IPS-NIHi11 (cell line): Measurements from ENCODE around the gene MACROD1.

Source experiments
- DNase-seq: peaks from one replicate; pipeline ENCODE4 v3.0.0; 2012; ENCODE audit warnings: mixed read lengths, low spot score

The MACROD1 gene

DNA sequence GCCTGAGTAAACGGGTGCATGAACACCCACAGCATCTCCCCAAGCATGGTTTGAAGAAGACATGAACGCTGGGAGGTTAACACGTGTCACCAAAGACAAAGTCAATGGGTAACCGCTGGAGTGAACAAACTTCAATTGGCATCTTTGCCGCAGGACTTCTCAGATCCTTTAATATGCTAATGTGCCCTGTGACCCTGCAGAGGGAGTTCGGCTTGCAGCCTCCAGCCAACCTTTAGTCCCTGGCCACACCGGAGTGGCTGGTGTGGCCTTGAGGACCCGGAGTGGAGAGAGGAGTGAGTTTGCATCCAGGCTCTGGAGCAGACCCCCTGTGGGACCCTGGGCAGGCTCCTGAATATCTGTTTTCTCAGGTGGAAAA is 73.2 kb downstream of the MACROD1 start:
- DNase-seq = no peak

- no peak for DNase-seq
Measured at GRCh38 chr11:64092111-64092760, 73.7 kb downstream of the MACROD1 start.

- DNase-seq = peak; percentile 46
Measured at GRCh38 chr11:64090806-64091516, 75.0 kb downstream of the MACROD1 start.

DNA sequence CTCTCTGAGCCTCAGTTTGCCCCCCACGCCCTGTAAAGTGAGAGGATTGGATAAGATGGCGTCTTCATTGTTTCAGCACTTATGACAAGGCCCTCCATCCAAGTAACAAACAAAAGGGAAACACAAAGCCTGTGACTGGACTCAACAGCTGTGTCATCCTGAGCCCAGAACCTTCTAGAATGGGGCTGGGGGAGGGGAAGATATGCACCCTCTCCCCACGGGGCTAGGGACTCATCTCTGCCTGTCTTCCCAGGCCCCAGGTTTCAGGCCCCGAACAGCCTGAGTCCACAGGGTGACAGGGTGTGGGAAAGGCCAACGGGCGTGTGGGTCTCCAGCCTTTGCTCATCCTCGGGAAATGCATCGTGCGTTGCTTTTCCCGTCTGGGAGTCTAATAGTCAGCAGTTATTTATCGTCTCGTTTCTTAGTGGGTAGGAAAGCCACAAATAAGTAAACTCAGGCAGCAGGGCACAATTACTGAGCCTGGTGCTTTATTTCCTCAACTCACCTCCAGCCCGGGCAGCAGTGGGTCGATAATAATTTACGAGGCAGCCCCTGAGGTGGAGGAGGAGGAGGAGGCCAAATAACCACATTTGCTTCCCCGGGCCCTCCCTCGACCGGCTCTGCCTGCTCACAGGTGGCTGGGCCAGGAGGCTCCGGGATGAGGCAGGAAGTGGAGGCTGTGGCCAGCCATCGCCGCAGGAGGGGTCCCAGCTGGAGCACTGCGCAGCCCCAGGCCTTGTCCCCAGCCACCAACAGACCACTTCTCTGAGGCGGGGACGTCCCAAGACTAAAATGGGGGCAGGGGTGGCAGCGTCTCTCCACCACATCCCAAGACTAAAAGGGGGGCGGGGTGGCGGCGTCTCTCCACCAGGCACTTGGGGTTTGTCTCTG is 75.8 kb downstream of the MACROD1 start:
- DNase-seq = no peak

DNA sequence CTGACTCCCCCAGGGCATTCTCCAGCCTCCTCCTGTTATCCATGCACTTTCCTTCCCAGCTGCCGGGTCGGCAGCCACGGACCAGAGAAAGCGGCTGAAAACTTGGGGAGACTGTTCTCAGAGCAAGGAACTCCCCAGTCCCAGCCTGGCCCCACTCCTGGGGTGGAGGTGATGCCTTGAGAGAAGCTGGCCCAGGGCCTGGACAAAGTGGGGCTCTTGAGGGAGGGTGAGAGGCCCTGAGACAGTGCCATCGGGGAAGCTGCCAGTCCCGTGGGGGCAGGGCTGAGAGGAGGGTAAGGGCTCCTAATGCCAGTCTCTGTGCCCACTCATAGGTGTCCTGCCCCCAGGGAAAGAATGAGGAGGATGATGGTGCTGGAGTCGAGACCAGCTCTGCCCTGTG is 76.4 kb downstream of the MACROD1 start:
- no peak for DNase-seq

DNA sequence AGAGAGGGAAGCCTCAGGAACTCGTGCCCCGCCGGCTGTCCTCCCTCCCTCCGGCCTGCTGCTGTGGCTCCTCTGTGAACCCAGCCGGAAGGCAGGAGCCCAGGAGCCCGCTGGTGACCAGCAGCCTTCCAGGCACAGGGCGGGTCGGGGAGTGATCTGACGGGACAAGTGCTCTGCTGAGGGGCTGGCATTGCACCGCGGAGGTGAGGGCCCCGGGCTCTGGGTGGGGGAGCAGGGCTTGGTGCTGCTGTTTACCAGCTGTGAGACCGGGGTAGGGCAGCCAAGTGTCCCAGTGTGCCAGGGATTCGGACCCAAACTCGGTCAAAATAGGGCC is 76.9 kb downstream of the MACROD1 start:
- no peak for DNase-seq

GRCh38 chr11:64088162-64089026 is 77.5 kb downstream of the MACROD1 start:
- DNase-seq = peak; percentile 87

DNA sequence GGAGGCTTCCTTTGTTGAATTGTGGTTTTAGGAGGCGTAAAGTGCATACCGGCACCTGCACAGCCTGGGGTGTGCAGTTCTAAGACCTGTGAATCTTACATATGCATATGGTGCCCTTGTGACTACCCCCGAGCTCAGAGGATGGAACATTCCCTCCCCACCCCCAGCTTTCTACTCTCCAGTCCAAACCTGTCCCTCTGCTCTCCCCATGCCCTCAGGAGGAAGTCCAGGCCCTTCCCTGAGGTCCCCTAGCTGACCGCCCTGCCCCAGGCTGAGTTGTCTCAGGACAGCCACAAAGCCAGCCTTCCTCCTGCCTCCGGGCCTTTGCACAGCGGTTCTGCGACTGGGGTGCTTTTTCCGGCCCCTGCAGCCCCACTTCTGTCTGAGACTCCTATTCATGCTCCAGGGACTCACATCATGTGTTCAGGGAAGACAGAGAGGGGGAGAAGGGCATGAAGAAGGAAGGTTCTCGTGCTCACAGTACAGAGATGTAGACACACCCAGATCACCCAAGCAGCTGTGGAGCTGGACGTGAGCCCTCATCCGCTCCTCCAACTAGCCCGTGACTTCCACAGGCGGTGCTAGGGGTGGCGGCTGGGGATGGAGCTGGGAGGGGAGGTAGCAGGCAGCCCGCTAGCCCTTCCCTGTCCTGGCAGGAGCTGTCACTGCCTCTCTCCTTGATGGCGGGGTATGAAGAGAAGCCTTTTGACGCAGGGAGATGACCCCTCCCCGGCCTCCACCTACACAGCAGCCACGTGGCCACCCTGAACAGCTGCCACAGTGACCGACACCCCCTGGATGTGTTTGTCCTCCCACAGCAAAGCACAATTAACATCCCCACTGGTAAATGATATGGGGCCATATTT is 79.4 kb downstream of the MACROD1 start:
- no peak for DNase-seq

GRCh38 chr11:64085906-64086257 is 80.0 kb downstream of the MACROD1 start:
- DNase-seq = no peak

DNA sequence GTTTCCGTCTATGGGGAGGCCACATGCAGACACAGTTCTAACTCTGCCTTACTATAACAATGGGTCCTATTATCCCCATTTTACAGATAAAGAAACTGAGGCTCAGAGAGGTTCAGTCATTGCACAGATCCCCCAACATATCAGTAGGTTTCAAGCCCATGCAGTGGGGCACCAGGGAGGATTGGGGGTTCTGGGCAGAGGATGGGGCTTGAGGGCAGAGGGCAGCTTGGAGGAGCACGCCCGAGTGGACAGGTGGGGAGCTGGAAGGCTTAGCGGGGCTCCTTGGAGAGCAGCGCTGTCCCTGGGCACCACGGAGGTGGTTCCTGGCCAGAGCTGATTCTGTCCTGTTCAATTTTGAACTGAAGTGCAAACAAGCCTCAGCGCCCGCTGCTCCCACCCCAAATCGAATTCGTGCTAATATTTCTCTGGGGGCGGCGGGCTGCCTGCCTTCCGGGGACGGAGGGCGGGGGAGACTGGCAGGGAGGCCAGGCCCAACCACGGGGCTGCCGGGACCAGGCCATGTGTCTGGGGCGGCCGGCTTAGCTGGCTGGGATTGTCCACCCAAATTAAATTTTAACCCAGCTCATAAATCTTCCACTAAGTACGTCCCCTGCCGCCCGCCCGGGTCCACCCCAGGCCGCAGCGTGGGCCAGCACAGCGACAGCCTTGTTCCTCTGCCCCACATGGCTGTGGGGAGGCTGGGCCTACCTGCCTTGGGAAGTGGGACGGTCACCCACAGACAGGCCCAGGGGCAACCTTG is 80.8 kb downstream of the MACROD1 start:
- DNase-seq = no peak

GRCh38 chr11:64084146-64084950 is 81.6 kb downstream of the MACROD1 start:
- no peak for DNase-seq

GRCh38 chr11:64083398-64084080 is 82.4 kb downstream of the MACROD1 start:
- no peak for DNase-seq

DNA sequence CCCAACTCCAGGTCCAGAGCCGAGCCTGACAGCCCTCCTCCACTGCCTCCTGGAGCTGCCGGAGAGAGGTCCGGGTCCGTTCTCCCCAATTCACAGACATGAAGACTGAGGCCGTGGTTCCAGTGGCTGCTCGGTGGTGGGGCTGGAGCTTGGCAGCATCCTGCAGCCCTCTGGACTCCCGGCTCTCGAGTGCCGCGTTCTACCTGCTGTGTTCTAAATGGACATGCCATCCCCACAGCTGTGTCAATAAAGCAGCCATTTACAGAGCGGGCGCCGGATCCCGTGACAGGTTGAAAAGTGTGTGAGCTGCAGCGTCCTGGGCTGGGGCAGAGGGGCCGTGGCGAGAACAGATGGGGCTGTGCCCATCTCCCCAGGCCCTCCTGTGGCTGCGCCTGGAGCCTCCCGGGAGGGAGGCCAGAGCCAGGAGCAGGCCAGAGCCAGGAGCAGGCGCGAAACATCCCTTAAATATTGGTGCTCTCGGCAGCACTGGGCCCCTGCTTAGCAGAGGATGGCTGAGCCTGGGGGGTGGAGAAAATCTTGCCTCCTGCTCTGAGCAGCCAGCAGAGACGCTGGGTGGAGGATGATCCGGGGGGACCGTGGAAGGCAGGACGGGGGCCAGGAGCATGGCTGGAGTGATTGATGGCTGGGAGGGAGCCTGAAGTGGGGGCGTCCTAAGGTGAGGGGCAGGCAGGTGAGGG is 84.0 kb downstream of the MACROD1 start:
- no peak for DNase-seq

- DNase-seq = no peak
Measured at GRCh38 chr11:64080390-64080789, 85.5 kb downstream of the MACROD1 start.

DNA sequence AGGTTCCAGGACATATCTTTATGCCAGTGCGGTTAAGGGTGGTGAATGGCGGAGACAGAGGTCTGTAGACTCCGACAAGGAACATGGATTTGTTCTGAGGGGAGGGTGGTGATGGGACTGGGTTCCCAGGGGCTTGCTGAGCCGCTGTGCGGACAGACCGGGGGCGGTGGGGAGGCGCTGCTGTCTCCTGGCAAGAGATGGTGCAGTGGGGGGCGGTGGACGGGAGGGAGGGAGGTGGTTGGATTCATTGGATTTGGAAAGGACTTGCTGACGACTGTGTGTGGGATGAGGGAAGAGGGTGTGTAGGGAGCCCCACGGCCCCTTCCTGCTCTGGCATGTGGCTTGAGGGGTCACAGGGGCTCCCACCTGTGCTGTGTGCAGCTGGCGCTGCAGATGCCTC is 87.0 kb downstream of the MACROD1 start:
- DNase-seq = no peak

DNA sequence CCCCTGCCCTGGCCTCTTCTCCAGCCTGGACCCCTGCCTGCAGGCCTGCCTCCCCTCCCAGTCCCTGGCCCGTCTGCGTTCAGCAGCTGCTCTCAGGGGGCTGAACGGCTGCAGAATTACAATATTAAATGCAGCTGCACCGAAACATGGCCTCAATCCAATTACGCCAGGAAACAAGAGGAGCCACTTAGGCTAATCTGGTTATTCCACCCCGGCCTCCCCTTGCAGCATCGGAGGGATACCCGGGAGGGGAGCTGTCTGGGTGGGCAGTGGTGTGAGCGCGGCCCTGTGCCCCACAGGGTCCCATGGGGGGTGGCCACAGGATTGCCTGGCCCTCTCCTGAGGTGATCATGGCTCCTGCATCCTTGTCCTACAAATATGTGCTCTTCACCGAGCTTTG is 87.6 kb downstream of the MACROD1 start:
- no peak for DNase-seq

DNA sequence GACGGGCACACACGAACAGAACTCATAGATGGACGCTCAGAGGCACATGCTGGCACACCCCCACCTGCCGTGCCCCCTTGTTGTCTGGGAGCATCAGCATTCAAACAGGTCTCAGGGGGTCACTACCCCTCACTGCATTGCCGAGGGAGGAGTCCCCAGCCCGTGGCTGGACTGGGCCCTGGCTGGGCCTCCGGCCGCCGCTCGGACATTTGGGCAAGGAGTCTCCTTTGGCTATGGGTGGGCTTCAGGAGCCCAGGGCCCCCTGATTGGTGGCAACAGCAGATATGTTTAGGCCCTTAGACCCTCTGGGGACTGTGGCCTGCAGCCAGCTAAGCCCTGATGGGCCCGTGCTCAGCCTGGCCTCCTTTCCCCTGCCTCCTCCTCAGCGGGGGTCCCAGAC is 88.3 kb downstream of the MACROD1 start:
- no peak for DNase-seq

GRCh38 chr11:64076758-64077157 is 89.2 kb downstream of the MACROD1 start:
- DNase-seq = no peak
